Body of pancreas (tissue), 4 donors: ENCODE data around the gene CAVIN1.
"Not testable (repeated sequence)": the region's sequence is repeated elsewhere in the genome, so short reads cannot be mapped to it uniquely, and the experiment has no call there.

ENCODE experiments used
- CTCF ChIP-seq, 7 experiments: fragments of 450-650 bp in 4 of 7; fragments of 200-600 bp in 3 of 7; sonication (generic) in 3 of 7; IDR thresholded peaks; one replicate each; pipeline ENCODE4 v1.5.1; 2016 to 2019; ENCODE audit warnings: antibody characterized with exemption in 7 of 7
- POLR2A ChIP-seq, 3 donors: fragments of 450-650 bp; IDR thresholded peaks; one replicate each; pipeline ENCODE4 v1.6.1; 2016; ENCODE audit warnings: antibody characterized with exemption in 3 of 3, mild to moderate bottlenecking in 2 of 3

GRCh38 chr17:42368310-42368709, 54.7 kb downstream of the CAVIN1 start:
- not testable (repeated sequence) for TF ChIP-seq CTCF, POLR2A (IDR thresholded peaks at IDR 0.05)
